HG03442 (cell line): ENCODE data around the gene KREMEN1.
A peak's percentile ranks its signal among the peaks of the same experiment; 100 is the strongest.

Experiments
- ATAC-seq: cut with Tn5 transposase; IDR thresholded peaks from one replicate; pipeline ENCODE4 v1.9.1; 2021; ENCODE audit warnings: mild to moderate bottlenecking, moderate library complexity; ENCODE audit not compliant: unreplicated experiment

The KREMEN1 gene

DNA sequence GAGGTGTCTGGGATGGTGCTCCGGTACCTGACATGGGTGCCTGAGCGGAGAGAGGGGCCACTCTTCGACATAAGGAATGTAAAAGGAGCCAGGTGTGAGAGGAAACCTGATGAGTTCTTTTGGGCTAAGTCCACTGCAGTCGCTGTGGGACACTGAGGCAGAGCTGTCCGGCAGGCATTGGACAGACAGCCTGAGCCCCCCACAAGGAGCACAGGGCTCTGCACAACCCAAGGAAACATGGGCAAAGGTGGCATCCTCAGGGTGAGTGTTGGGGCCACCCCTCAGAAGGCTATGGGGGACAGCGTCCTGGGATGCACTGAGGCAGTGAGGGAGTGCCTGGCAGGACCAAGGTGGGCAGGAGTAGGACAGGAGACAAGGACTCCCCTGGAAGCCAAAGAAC lies 75.2 kb downstream of the KREMEN1 start:
- no peak for ATAC-seq

GRCh38 chr22:29148826-29149225 lies 76.0 kb downstream of the KREMEN1 start:
- ATAC-seq, result no peak

GRCh38 chr22:29149841-29150555 lies 77.2 kb downstream of the KREMEN1 start:
- no peak for ATAC-seq

GRCh38 chr22:29150701-29151100 lies 77.9 kb downstream of the KREMEN1 start:
- no peak for ATAC-seq

- ATAC-seq, result no peak
Observed at GRCh38 chr22:29151316-29151715, 78.5 kb downstream of the KREMEN1 start.

DNA sequence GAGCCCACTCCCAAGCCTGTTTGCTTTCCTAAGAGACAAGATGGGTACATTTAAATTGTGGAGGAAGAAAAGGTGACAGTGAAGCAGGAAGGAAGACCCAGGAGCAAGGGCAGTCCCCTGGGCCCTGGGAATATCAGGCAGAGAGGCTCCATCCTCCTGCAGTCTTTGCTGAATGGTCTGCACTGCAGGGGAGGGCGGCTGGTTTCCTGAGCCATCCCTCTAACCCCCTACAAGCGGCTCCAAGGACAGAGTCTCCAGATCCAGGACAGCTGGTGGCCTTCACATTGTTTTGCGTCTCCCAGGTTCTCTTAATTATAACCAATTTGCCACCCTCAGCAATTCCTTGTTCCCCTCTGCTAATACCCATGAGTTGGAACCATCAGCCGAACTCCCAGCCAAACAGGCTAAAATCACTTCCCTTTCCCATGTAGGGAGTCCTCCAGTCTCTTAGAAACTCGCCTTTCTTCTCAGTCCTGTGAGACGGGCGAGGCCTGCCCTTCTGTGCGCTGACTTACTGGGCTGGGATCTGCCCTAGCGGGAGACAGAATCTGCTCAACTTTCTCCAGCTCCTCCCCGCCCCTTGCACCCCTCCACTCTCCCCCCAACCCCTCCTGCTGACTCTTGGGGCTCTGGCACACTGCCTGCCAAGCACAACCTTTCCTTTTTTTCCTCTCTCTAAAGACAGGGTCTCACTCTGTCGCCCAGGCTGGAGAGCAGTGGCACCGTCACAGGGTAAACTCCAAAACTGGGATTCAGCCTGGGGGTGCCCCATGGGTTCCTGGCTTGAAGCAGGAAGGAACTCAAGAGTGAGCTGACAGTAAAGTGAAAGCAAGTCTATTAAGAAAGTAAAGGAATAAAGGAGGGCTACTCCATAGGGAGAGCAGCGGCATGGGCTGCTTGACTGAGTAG lies 79.5 kb downstream of the KREMEN1 start:
- no peak for ATAC-seq

GRCh38 chr22:29152954-29153719 lies 80.3 kb downstream of the KREMEN1 start:
- no peak for ATAC-seq

- no peak for ATAC-seq
Observed at GRCh38 chr22:29154364-29155048, 81.7 kb downstream of the KREMEN1 start.

DNA sequence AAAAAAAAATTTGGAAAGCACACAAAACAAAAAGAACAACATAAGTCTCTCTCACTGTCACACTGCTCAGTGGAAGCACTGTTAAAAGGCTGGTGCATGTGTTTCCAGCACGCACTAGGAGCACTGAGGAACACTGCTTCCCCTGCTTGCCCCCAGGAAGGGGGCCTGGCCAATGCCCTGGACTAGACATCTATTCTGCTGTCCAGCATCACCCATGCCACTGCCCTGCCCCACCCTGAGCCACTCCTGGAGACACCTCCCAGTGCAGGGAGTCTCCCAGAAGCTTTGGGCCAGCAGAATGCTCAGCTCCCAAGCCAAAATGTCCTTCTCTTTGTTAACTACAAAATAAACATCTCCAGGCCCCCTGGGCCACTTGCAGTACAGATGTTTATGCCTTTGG lies 83.1 kb downstream of the KREMEN1 start:
- no peak for ATAC-seq

GRCh38 chr22:29156507-29156906 lies 83.7 kb downstream of the KREMEN1 start:
- no peak for ATAC-seq

GRCh38 chr22:29157759-29158535 lies 85.1 kb downstream of the KREMEN1 start:
- no peak for ATAC-seq

DNA sequence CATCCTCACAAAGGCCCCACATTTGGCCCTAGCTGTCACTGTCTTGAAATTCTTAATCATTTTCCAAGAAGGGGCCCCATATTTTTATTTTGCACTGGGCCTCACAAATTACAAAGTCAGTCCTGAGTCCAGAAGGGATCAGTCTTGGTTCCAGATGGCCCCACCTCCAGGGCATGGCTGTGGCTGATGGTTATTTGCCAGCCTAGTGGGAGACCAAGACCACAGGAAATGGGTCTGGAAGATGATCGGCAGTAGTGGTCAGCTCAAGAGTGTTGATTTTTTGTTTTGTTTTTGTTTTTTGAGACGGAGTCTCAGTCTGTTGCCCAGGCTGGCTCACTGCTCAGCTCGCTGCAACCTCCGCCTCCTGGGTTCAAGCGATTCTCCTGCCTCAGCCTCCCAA lies 85.7 kb downstream of the KREMEN1 start:
- no peak for ATAC-seq

DNA sequence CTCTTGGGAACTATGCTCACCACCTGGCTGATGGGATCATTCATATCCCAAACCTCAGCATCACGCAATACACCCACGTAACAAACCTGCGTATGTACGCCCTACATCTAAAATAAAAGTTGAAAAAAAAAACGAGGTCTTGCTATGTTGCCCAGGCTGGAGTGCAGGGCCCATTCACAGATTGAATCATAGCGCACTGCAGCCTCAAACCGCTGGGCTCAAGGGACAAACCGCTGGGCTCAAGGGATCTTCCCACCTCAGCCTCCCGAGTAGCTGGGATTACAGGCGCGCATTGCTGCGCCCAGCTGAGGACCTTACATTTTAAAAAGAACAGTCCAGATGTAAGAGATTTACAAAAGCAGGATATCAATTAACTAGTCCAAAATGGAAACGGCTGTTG lies 91.0 kb downstream of the KREMEN1 start:
- ATAC-seq, result no peak

GRCh38 chr22:29165321-29166060 lies 92.7 kb downstream of the KREMEN1 start:
- no peak for ATAC-seq

DNA sequence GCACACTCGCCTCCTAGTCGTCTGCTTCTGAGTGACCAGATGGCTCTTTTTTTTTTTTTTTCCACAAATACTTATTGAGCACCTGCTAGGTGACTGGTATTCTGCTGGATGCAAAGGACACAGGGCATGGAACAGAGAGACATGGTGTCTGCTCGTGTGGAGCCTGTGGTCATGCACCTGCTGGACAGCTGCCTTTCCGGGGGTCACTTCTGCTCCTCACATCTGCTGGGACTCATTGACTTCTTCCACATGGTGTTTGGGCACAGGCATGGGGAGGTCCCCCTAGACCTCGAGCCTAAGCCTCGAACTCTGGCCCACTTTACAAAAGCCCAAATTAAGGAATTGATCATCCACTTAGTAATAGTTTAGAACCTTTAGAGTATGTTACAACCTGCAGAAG lies 93.3 kb downstream of the KREMEN1 start:
- no peak for ATAC-seq

DNA sequence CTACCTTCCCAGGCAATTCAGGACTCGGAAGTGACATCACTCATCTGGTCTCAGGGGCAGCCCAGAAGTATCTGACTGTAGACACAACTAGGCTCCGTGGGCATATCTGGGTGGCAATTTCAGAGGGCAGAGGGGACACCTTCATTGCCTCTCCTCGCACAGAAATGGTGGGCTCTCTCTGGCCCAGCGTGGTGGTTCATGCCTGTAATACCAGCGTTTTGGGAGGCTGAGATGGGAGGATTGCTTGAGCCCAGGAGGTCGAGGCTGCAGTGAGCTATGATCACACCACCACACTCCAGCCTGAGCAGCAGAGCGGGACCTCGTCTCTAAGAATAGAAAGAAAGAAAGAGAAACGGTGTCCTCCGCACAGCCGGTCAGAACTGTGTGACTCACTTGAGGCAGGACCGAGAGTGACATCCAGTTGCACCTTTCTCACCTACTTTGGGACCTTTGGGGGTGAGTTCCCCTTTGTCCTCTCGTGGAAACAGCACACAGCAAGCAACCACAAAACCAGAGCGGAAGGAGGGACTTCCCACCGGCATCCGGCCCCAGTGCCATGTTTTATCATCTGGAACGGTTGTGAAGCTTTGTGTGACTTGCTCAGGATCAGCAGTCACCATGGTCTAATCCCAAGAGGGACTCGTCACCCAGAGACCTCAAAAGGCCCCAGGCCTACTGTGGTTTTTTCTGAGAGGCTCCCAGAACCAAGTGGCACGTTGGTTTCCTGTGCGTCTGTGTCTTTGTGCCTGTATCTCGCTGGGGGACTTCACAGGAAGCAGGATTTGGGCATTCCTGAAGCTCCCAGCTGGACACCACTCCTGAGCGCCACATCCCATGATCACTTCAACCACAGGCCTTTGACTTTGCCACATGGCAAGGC lies 94.4 kb downstream of the KREMEN1 start:
- ATAC-seq, result peak; percentile 91

DNA sequence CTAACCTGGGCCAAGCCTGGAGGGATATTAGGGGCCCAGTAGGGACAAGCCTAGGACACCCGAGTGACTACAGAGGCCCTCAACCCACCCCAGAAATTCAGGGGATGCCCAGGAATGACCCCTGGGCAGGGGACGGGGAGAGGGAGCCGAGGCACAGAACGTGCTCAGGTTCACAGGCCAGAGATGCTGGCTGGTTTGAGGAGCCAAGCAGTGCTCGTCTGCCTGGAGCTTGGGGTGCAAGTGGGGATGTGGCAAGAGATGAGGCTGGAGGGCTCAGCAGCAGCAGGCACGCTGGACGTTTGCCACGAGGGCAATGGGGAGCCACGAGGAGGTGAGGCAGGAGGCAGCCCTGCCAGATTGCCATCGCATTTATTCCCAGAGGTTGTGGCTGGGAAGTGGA lies 98.9 kb downstream of the KREMEN1 start:
- no peak for ATAC-seq

- no peak for ATAC-seq
Observed at GRCh38 chr22:29172216-29172615, 99.4 kb downstream of the KREMEN1 start.
